Uterus (tissue), 4 donors: ENCODE results near the gene STING1. TPM values are rescaled to one million over a fixed set of nuclear protein-coding genes. Genes with fewer than 3 reads are reported as not detected.

Experiments
- DNase-seq, 2 donors: peaks; one replicate each; pipeline ENCODE4 v3.0.0-alpha.2; 2019 to 2020
- H3K27ac ChIP-seq, 2 donors: fragments of 200-600 bp; sonication (generic); 1 replicate in 1 of 2; 2 replicates in 1 of 2; pipeline ENCODE4 v1.5.1; 2016 to 2018
- H3K27me3 ChIP-seq, 2 donors: fragments of 200-600 bp; sonication (generic); one replicate each; pipeline ENCODE4 v1.5.1; 2018 to 2019; ENCODE audit warnings: control low read depth in 1 of 2
- H3K36me3 ChIP-seq, 2 donors: fragments of 200-600 bp; sonication (generic); one replicate each; pipeline ENCODE4 v1.5.1; 2019; ENCODE audit warnings: control low read depth in 1 of 2
- H3K4me1 ChIP-seq, 2 donors: fragments of 200-600 bp; sonication (generic); one replicate each; pipeline ENCODE4 v1.5.1; 2018 to 2019; ENCODE audit warnings: control low read depth in 1 of 2
- H3K4me3 ChIP-seq, 2 donors: fragments of 200-600 bp; sonication (generic); 1 replicate in 1 of 2; 2 replicates in 1 of 2; pipeline ENCODE4 v1.5.1; 2018 to 2019; ENCODE audit warnings: mild to moderate bottlenecking in 1 of 2
- H3K9me3 ChIP-seq, 2 donors: fragments of 200-600 bp; sonication (generic); one replicate each; pipeline ENCODE4 v1.5.1; 2019; ENCODE audit warnings: control low read depth in 1 of 2
- POLR2A ChIP-seq, 2 donors: fragments of 450-650 bp; IDR thresholded peaks; one replicate each; pipeline ENCODE4 v1.6.1; 2016; ENCODE audit warnings: antibody characterized with exemption in 2 of 2, mild to moderate bottlenecking in 1 of 2, moderate library complexity in 1 of 2
- intact Hi-C: fragments of 100-400 bp; cut with DNase I; formaldehyde crosslinking; loops from one replicate; pipeline ENCODE4 v1.15.1; 2023; ENCODE audit warnings: low total_unique reads
- total RNA-seq, 4 donors: library from RNA; depleted of rRNA in 3 of 4; stranded (reverse); fragments of >200 nt in 3 of 4; gene quantifications; one replicate each; pipeline versions ENCODE4 v1.1.0 to v1.2.4, GENCODE V29; 2014 to 2023
- TF ChIP-seq, protein P1 (sequence below), 4 experiments: fragments of 200-600 bp in 2 of 4; fragments of 450-650 bp in 2 of 4; sonication (generic) in 2 of 4; IDR thresholded peaks; one replicate each; pipeline ENCODE4 v1.5.1; 2016 to 2019; ENCODE audit warnings: antibody characterized with exemption in 4 of 4, mild to moderate bottlenecking in 2 of 4, moderate library complexity in 1 of 4
- donor health status: DM: yes; HTN: yes; CAD: no.

Gene STING1
- total RNA-seq, 4 donors from 2014 or later: 16.9 to 90.1 (median 48.5) TPM

DNA sequence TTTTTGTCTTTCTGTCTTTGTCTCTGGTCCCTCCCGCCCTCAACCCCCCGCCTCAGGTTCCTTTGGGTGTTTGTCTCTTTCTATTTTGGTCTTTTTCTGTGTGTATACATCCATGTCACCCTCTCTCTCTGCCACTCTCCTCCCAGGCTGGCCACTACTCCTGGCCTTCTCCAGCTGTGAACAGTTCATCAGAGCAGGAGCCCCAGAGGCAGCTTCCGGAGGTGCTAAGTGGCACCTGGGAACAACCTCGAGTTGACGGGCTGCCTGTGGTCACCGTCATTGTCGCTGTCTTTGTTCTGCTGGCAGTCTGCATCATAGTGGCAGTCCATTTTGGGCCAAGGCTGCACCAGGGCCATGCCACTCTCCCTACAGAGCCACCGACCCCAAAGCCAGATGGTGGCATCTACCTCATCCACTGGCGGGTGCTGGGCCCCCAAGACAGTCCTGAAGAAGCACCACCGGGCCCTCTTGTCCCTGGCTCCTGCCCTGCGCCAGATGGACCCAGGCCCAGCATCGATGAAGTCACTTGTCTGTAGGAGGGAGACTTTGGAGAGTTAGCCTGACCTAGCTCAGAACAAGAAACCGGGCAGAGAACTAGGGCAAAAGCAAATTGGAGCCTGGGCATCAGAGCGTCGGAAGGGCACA is 10.1 kb downstream of the STING1 start:
- Histone ChIP-seq H3K4me1 (no peaks in the 10 kb centered on the region), H3K27me3 (no peaks in the 10 kb centered on the region), H3K9me3 (no peaks in the 10 kb centered on the region), H3K27ac (peak overlapping the region; percentile 51 to 55), H3K36me3 (no peaks in the 10 kb centered on the region), H3K4me3 (no peak overlapping the region)
- no peak for DNase-seq
- no peak for TF ChIP-seq POLR2A (IDR thresholded peaks at IDR 0.05)
- TF ChIP-seq, protein P1, sequence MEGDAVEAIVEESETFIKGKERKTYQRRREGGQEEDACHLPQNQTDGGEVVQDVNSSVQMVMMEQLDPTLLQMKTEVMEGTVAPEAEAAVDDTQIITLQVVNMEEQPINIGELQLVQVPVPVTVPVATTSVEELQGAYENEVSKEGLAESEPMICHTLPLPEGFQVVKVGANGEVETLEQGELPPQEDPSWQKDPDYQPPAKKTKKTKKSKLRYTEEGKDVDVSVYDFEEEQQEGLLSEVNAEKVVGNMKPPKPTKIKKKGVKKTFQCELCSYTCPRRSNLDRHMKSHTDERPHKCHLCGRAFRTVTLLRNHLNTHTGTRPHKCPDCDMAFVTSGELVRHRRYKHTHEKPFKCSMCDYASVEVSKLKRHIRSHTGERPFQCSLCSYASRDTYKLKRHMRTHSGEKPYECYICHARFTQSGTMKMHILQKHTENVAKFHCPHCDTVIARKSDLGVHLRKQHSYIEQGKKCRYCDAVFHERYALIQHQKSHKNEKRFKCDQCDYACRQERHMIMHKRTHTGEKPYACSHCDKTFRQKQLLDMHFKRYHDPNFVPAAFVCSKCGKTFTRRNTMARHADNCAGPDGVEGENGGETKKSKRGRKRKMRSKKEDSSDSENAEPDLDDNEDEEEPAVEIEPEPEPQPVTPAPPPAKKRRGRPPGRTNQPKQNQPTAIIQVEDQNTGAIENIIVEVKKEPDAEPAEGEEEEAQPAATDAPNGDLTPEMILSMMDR (IDR thresholded peaks at IDR 0.05): no peak
- intact Hi-C loops: no loop called here

DNA sequence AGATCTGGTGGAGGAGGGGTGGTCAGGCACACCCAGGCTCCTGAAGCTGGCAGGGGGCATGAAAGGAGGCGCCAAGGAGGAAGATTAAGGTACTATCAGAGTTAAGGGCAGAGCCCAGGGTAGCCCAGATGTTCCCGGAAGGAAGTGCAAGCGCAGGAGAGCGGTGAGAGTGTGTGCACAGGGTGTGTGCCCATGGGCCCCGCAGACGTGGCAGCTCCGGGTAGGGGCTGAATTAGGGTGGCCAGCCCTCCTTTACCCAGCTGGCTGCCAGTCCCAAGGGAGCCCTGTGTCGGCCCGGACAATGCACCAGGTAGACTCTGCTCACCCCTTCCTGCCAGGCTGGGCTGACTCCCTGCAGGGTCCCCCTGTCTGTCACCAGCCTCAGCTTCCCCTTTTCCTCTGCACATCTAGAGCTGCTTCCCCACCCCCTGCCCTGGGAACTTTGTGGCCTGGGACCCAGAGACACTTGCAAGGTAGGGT is 11.7 kb downstream of the STING1 start, which contains the start of gene SMIM33:
TSS of gene SMIM33 (plus strand) at position 184 of the 480 bp plus-strand sequence. CDS start at position 302, 118 bp downstream.
- intact Hi-C loops: no loop called here

DNA sequence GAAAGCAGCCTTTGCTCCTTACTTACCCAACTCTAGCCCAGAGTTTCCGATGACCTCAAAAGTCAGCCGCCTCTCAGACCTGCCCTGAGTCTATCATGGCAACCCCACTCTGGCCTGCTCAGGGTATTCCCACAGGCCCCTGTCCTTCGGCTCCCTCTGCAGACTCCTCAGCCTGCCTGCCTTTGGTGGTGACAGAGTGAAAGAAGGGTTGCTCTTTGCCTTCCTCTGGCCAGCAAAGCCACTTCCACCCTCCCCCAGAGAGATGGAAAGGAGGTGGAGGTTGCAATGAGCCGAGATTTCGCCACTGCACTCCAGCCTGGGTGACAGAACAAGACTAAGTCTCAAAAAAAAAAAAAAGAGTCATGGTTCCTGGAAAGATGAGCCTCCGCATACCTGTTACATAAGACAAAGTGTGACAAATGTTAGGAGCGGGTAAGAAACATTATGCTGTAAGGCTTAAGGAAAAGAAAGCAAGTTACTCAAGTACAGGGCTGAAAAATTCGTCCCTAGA is 14.1 kb downstream of the STING1 start:
- Histone ChIP-seq H3K9me3 (no peaks in the 10 kb centered on the region), H3K4me3 (no peak overlapping the region), H3K27me3 (no peaks in the 10 kb centered on the region), H3K27ac (no peak overlapping the region), H3K36me3 (no peaks in the 10 kb centered on the region), H3K4me1 (no peaks in the 10 kb centered on the region)
- intact Hi-C loops: no loop called here
- TF ChIP-seq POLR2A (IDR thresholded peaks at IDR 0.05): no peak
- DNase-seq: no peak

More for the DNA sequence above, 11.7 kb downstream of the STING1 start, which contains the start of gene SMIM33:
- H3K27me3 ChIP-seq: no peaks in the 10 kb centered on the region
- TF ChIP-seq POLR2A (IDR thresholded peaks at IDR 0.05): no peak
- TF ChIP-seq, protein P1 (IDR thresholded peaks at IDR 0.05): no peak
- H3K4me1 ChIP-seq: no peaks in the 10 kb centered on the region
- H3K36me3 ChIP-seq: no peaks in the 10 kb centered on the region
- H3K9me3 ChIP-seq: no peaks in the 10 kb centered on the region
- no peak within 1 kb of the TSS for H3K4me3 ChIP-seq
- no peak for DNase-seq
- H3K27ac ChIP-seq: no peak within 1 kb of the TSS

DNA sequence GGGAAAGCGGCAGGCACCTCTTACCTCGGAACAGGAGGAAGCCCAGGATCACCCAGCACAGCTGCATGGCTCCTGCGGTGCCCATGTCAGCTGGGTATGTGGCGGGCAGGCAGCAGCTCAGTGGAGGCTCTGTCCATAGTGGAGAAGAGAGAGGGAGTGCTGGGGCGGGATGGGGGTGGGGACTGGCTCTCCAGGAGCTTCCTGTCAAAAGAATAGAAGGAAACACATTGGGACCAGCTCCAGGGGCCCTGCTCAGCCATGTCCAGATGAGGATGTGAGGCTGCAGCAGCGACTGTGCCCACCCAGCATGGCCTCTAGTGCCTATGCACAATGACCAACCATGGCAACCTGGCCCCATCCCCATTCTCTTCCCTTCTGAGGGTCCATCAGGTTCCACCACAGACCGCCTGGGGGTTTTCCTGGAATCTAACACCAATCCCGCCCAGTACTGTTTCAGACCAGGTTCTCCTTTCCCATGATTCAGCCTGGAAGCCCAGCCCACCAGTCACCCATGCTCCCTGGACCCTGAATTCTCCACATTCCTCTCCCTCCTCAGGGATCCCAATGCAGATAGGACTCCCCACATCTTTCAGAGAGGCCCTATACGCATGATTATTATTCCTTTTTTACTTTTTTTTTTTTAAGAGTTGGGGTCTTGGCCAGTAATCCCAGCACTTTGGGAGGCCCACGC is 19.8 kb downstream of the STING1 start, which contains the start of gene ECSCR:
TSS of gene ECSCR (minus strand) at position 158 of the 691 bp plus-strand sequence. CDS start at position 85, 73 bp downstream.
- Histone ChIP-seq H3K27ac (peak within 1 kb of the TSS; percentile 64 to 66), H3K36me3 (no peaks in the 10 kb centered on the region), H3K4me1 (no peaks in the 10 kb centered on the region), H3K4me3 (peak within 1 kb of the TSS; percentile 9 to 23), H3K27me3 (no peaks in the 10 kb centered on the region), H3K9me3 (no peaks in the 10 kb centered on the region)
- DNase-seq: peak in 1 of 2 donors; percentile 57
- intact Hi-C loops: no loop called here
- TF ChIP-seq, protein P1 (IDR thresholded peaks at IDR 0.05): no peak
- TF ChIP-seq POLR2A (IDR thresholded peaks at IDR 0.05): no peak

DNA sequence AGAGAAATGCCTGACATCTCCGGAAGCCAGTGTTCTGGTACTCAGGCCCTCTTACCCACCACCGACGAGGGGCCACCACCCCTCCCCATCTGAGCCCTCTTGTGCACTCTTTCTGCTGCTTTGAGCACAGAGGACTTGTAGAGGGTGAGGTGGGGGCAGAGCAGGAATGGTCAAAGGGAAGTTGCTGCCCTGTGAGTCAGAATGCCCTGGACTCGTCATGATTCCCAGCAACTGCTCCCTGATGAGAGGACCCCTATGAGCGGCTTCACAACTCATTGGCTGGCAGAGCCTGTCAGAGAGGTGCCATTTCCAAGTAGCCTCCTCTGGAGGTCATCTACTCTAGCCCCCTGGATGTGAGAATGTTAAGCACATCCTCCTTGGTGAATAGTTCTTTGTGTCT is 20.9 kb downstream of the STING1 start:
- peak overlapping the region in 1 of 2 donors; percentile 23 for H3K4me3 ChIP-seq
- H3K36me3 ChIP-seq: no peaks in the 10 kb centered on the region
- peak in 1 of 2 donors; percentile 48 for DNase-seq
- no peaks in the 10 kb centered on the region for H3K9me3 ChIP-seq
- H3K27me3 ChIP-seq: no peaks in the 10 kb centered on the region
- intact Hi-C loops: no loop called here
- peak overlapping the region; percentile 64 to 66 for H3K27ac ChIP-seq
- TF ChIP-seq, protein P1 (IDR thresholded peaks at IDR 0.05): no peak
- TF ChIP-seq POLR2A (IDR thresholded peaks at IDR 0.05): no peak
- H3K4me1 ChIP-seq: no peaks in the 10 kb centered on the region
